Liver (tissue), 9 donors: ENCODE measurements around the gene MBNL2. TPM values are rescaled to one million over a fixed set of nuclear protein-coding genes. Genes with fewer than 3 reads are reported as not detected.
A peak's percentile ranks its signal among the peaks of the same experiment; 100 is the strongest.

Experiments
- DNase-seq: peaks from one replicate; pipeline ENCODE4 v3.0.0-alpha.2; 2017; ENCODE audit warnings: low spot score
- H3K27ac ChIP-seq, 2 donors: one replicate each; pipeline ENCODE4 v1.7.0; 2013; ENCODE audit warnings: inconsistent platforms in 2 of 2, low read length in 2 of 2, control low read depth in 1 of 2, low read depth in 1 of 2, mild to moderate bottlenecking in 1 of 2
- H3K27me3 ChIP-seq, 4 donors: one replicate each; pipeline versions ENCODE4 v1.6.1 to v1.7.0; 2013; ENCODE audit warnings: low read length in 3 of 4, inconsistent platforms in 1 of 4, mild to moderate bottlenecking in 1 of 4, moderate library complexity in 1 of 4; ENCODE audit not compliant: control insufficient read depth in 4 of 4, insufficient read depth in 4 of 4
- H3K36me3 ChIP-seq, 4 donors: one replicate each; pipeline versions ENCODE4 v1.6.1 to v1.7.0; 2013; ENCODE audit warnings: low read length in 3 of 4, mild to moderate bottlenecking in 3 of 4, low read depth in 1 of 4, moderate library complexity in 1 of 4; ENCODE audit not compliant: control insufficient read depth in 4 of 4, insufficient read depth in 3 of 4
- H3K4me1 ChIP-seq, 4 donors: one replicate each; pipeline versions ENCODE4 v1.6.1 to v1.7.0; 2013; ENCODE audit warnings: low read length in 3 of 4, mild to moderate bottlenecking in 3 of 4, moderate library complexity in 1 of 4; ENCODE audit not compliant: control insufficient read depth in 4 of 4, insufficient read depth in 4 of 4
- H3K4me3 ChIP-seq, 3 donors: one replicate each; pipeline versions ENCODE4 v1.6.1 to v1.7.0; 2013; ENCODE audit warnings: low read length in 3 of 3, control low read depth in 1 of 3, low read depth in 1 of 3, mild to moderate bottlenecking in 1 of 3
- H3K9ac ChIP-seq, 2 donors: one replicate each; pipeline ENCODE4 v1.7.0; 2013; ENCODE audit warnings: low read length in 2 of 2, mild to moderate bottlenecking in 2 of 2, moderate library complexity in 2 of 2, control low read depth in 1 of 2, low read depth in 1 of 2
- H3K9me3 ChIP-seq, 4 donors: one replicate each; pipeline versions ENCODE4 v1.6.1 to v1.7.0; 2013; ENCODE audit warnings: low read length in 3 of 4; ENCODE audit not compliant: control insufficient read depth in 4 of 4
- EGR1 ChIP-seq, 2 donors: IDR thresholded peaks; 2 replicates each; pipeline ENCODE4 v1.6.1; 2016 to 2018; ENCODE audit warnings: antibody characterized with exemption in 2 of 2, low read depth in 2 of 2
- FOXA1 ChIP-seq: IDR thresholded peaks from 2 replicates; pipeline ENCODE4 v1.6.1; 2016; ENCODE audit warnings: antibody characterized with exemption
- FOXA2 ChIP-seq: IDR thresholded peaks from 2 replicates; pipeline ENCODE4 v1.6.1; 2016; ENCODE audit warnings: antibody characterized with exemption
- GABPA ChIP-seq, 2 donors: IDR thresholded peaks in 1 of 2; conservative IDR thresholded peaks in 1 of 2; 2 replicates each; pipeline ENCODE4 v1.6.1; 2016; ENCODE audit warnings: antibody characterized with exemption in 2 of 2, mild to moderate bottlenecking in 1 of 2, moderate library complexity in 1 of 2
- HNF4A ChIP-seq, 2 donors: conservative IDR thresholded peaks; 2 replicates each; pipeline ENCODE4 v1.6.1; 2016; ENCODE audit warnings: antibody characterized with exemption in 2 of 2, mild to moderate bottlenecking in 2 of 2
- HNF4G ChIP-seq: IDR thresholded peaks from 2 replicates; pipeline ENCODE4 v1.6.1; 2016; ENCODE audit warnings: antibody characterized with exemption
- JUND ChIP-seq, 2 donors: IDR thresholded peaks; 2 replicates each; pipeline ENCODE4 v1.6.1; 2016; ENCODE audit warnings: antibody characterized with exemption in 2 of 2
- NR2F2 ChIP-seq: IDR thresholded peaks from 2 replicates; pipeline ENCODE4 v1.6.1; 2016; ENCODE audit warnings: antibody characterized with exemption
- RAD21 ChIP-seq, 2 donors: IDR thresholded peaks; 2 replicates each; pipeline ENCODE4 v1.6.1; 2016; ENCODE audit warnings: antibody characterized with exemption in 2 of 2, mild to moderate bottlenecking in 2 of 2
- RXRA ChIP-seq, 2 donors: IDR thresholded peaks; 2 replicates each; pipeline ENCODE4 v1.6.1; 2017 to 2018; ENCODE audit warnings: antibody characterized with exemption in 2 of 2, mild to moderate bottlenecking in 1 of 2
- SP1 ChIP-seq: IDR thresholded peaks from 2 replicates; pipeline ENCODE4 v1.6.1; 2018; ENCODE audit warnings: antibody characterized with exemption, mild to moderate bottlenecking
- TAF1 ChIP-seq: conservative IDR thresholded peaks from 2 replicates; pipeline ENCODE4 v1.6.1; 2016; ENCODE audit warnings: antibody characterized with exemption, mild to moderate bottlenecking
- YY1 ChIP-seq: IDR thresholded peaks from 2 replicates; pipeline ENCODE4 v1.6.1; 2016; ENCODE audit warnings: antibody characterized with exemption, mild to moderate bottlenecking
- WGBS: extraction: QIAGEN DNeasy Blood & Tissue Kit; methylation state at CpG from one replicate; pipeline ENCODE4 v1.1.7; 2013; 5-methylcytosine and 5-hydroxymethylcytosine counted together
- polyA plus RNA-seq, 2 donors: library from polyadenylated mRNA; stranded (reverse) in 1 of 2; unstranded in 1 of 2; fragments of 200-250 nt in 1 of 2; fragments of >200 nt in 1 of 2; fragmentation: Nextera tagmentation in 1 of 2; extraction: Ambion mirVana in 1 of 2; gene quantifications; one replicate each; pipeline versions ENCODE4 v1.2.1 to v1.2.3, GENCODE V29; 2013 to 2015
- total RNA-seq, 2 donors: library from RNA; depleted of rRNA; stranded (reverse); fragments of >200 nt; gene quantifications; one replicate each; pipeline ENCODE4 v1.2.3, GENCODE V29; 2014
- TF ChIP-seq, protein P1 (sequence below): IDR thresholded peaks from 2 replicates; pipeline ENCODE4 v1.6.1; 2016; ENCODE audit warnings: antibody characterized with exemption
- TF ChIP-seq, protein P2 (sequence below): IDR thresholded peaks from 2 replicates; pipeline ENCODE4 v1.6.1; 2016; ENCODE audit warnings: antibody characterized with exemption
- TF ChIP-seq, protein P3 (sequence below): IDR thresholded peaks from 2 replicates; pipeline ENCODE4 v1.6.1; 2016; ENCODE audit warnings: antibody characterized with exemption, mild to moderate bottlenecking
- TF ChIP-seq, protein P4 (sequence below): IDR thresholded peaks from 2 replicates; pipeline ENCODE4 v1.6.1; 2016; ENCODE audit warnings: antibody characterized with exemption
- donor health status: healthy.
- donor health status: healthy.
- donor health status: healthy.
- donor health status: healthy.
- donor health status: healthy.

Gene MBNL2
- total and polyA plus RNA-seq, 4 donors, result 16.0 to 49.6 (median 36.8) TPM

DNA sequence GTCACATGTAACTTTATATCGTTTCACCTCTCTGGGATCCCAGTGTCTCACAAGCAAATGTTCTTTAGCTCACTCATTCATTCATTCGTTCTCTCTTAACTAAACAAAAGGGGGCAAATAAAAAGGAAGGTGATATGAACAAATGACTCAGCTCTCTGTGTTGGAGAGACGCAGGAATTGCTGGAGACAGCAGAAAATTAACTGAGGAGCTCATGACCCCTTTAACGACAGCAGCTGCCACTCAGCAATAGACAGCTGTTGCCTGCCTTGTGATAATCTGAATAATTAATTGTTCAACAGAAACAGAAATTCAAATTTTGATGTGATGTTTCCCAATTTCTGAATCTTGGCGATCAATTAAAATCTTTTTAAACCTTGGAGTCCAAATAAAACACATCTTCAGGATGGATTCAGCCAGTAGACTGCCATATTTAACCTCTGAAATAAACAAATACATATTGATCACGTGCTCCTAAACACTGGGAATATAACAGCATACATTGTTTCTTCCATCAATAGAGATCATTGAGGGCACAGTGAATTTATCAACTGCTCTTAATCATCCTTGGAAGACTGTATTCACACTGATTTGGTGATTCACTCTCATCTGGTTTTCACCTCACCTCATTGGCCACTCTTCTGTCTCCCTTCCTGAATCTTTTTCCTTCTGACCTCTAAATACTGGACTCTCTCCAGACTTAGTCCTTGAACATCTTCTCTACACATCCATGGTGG lies 63.3 kb downstream of the MBNL2 start:
- peaks cover 0 to 7% (median 2%) of the 10 kb centered on the region in 4 donors for H3K36me3 ChIP-seq
- WGBS, result 81% methylated on average over 6 of the region's 6 CpGs
- peaks cover 2 to 73% (median 52%) of the 10 kb centered on the region in 4 donors for H3K4me1 ChIP-seq
- H3K27me3 ChIP-seq, result no peaks in the 10 kb centered on the region
- H3K9ac ChIP-seq, result no peak overlapping the region
- peak overlapping the region in 1 of 2 donors; percentile 58 for H3K27ac ChIP-seq
- no peak for TF ChIP-seq NR2F2
- TF ChIP-seq FOXA2, result no peak
- TF ChIP-seq HNF4A (conservative IDR thresholded peaks at IDR 0.05), result no peak
- TF ChIP-seq SP1, result no peak
- TF ChIP-seq, protein P1, sequence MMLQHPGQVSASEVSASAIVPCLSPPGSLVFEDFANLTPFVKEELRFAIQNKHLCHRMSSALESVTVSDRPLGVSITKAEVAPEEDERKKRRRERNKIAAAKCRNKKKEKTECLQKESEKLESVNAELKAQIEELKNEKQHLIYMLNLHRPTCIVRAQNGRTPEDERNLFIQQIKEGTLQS, result no peak
- no peak for TF ChIP-seq RAD21 (IDR thresholded peaks at IDR 0.05)
- TF ChIP-seq HNF4G, result no peak
- no peak for TF ChIP-seq GABPA (IDR thresholded peaks at IDR 0.05 in 1 of 2, conservative IDR thresholded peaks at IDR 0.05 in 1 of 2)
- TF ChIP-seq, protein P2, sequence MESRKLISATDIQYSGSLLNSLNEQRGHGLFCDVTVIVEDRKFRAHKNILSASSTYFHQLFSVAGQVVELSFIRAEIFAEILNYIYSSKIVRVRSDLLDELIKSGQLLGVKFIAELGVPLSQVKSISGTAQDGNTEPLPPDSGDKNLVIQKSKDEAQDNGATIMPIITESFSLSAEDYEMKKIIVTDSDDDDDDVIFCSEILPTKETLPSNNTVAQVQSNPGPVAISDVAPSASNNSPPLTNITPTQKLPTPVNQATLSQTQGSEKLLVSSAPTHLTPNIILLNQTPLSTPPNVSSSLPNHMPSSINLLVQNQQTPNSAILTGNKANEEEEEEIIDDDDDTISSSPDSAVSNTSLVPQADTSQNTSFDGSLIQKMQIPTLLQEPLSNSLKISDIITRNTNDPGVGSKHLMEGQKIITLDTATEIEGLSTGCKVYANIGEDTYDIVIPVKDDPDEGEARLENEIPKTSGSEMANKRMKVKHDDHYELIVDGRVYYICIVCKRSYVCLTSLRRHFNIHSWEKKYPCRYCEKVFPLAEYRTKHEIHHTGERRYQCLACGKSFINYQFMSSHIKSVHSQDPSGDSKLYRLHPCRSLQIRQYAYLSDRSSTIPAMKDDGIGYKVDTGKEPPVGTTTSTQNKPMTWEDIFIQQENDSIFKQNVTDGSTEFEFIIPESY, result no peak
- TF ChIP-seq TAF1, result no peak
- no peak for TF ChIP-seq EGR1 (IDR thresholded peaks at IDR 0.05; ENCODE audit: low read depth in 2 of 2)
- no peak for TF ChIP-seq YY1
- TF ChIP-seq, protein P3, sequence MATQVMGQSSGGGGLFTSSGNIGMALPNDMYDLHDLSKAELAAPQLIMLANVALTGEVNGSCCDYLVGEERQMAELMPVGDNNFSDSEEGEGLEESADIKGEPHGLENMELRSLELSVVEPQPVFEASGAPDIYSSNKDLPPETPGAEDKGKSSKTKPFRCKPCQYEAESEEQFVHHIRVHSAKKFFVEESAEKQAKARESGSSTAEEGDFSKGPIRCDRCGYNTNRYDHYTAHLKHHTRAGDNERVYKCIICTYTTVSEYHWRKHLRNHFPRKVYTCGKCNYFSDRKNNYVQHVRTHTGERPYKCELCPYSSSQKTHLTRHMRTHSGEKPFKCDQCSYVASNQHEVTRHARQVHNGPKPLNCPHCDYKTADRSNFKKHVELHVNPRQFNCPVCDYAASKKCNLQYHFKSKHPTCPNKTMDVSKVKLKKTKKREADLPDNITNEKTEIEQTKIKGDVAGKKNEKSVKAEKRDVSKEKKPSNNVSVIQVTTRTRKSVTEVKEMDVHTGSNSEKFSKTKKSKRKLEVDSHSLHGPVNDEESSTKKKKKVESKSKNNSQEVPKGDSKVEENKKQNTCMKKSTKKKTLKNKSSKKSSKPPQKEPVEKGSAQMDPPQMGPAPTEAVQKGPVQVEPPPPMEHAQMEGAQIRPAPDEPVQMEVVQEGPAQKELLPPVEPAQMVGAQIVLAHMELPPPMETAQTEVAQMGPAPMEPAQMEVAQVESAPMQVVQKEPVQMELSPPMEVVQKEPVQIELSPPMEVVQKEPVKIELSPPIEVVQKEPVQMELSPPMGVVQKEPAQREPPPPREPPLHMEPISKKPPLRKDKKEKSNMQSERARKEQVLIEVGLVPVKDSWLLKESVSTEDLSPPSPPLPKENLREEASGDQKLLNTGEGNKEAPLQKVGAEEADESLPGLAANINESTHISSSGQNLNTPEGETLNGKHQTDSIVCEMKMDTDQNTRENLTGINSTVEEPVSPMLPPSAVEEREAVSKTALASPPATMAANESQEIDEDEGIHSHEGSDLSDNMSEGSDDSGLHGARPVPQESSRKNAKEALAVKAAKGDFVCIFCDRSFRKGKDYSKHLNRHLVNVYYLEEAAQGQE, result no peak
- TF ChIP-seq JUND (IDR thresholded peaks at IDR 0.05), result no peak
- no peak for TF ChIP-seq FOXA1
- no peaks in the 10 kb centered on the region for H3K9me3 ChIP-seq
- DNase-seq, result no peak
- no peak overlapping the region for H3K4me3 ChIP-seq

DNA sequence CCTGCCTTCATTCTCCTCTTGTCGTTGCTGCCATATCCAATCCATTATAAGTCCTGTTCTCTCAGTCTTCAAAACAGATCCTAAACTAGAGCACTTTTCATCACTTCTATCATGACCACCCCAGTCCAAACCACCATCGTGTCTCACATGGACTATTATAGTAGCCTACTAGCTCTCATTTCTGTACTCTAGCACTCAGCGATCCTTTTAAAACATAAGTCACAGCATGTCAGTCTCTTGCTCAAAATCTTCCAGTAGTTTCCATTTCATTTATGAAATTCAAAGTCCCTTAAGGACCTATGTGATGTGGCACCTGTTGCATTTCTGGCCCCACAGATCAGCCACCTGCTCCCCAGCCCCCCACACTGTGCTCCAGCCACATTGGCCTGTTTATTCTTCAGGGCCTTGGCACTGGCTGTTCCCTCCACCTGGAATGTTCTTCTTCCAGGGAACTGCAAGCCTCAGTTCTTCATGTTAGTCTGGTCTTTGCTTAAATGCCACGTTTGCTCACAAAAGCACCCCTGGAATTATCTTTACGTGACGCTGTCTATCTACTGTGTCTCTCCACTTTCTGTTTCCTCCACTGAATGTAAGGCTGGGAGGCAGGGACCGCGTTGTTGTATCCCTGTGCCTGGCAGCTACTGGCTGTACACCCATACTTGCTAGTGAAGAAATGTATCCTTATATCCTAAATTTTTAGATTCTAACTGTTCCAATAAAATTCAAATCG lies 64.3 kb downstream of the MBNL2 start:
- WGBS, result 80% methylated on average over 9 of the region's 9 CpGs
- no peak for DNase-seq
- Histone ChIP-seq H3K4me3 (no peak overlapping the region), H3K9me3 (no peaks in the 10 kb centered on the region), H3K9ac (peak overlapping the region in 1 of 2 donors; percentile 7), H3K27ac (peak overlapping the region; percentile 48 to 58), H3K27me3 (no peaks in the 10 kb centered on the region), H3K4me1 (peaks cover 2 to 65% (median 45%) of the 10 kb centered on the region in 4 donors), H3K36me3 (peaks cover 0 to 9% (median 2%) of the 10 kb centered on the region in 4 donors)
- no peak for TF ChIP-seq FOXA2
- TF ChIP-seq YY1, result no peak
- TF ChIP-seq RXRA (IDR thresholded peaks at IDR 0.05), result no peak
- TF ChIP-seq, protein P2, result no peak
- TF ChIP-seq, protein P4, sequence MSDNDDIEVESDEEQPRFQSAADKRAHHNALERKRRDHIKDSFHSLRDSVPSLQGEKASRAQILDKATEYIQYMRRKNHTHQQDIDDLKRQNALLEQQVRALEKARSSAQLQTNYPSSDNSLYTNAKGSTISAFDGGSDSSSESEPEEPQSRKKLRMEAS, result no peak
- TF ChIP-seq FOXA1, result no peak
- TF ChIP-seq JUND (IDR thresholded peaks at IDR 0.05), result no peak
- TF ChIP-seq TAF1, result no peak
- TF ChIP-seq, protein P3, result no peak
